Measurements from ENCODE around the gene METRN.

Gene METRN

GRCh38 chr16:714558-715476 lies at the start of gene METRN:
Gene METRN, plus strand, starts transcription at chr16:715118. Its CDS starts 172 bp downstream, at chr16:715290.
- DNase-seq: peak; percentile 32

DNA sequence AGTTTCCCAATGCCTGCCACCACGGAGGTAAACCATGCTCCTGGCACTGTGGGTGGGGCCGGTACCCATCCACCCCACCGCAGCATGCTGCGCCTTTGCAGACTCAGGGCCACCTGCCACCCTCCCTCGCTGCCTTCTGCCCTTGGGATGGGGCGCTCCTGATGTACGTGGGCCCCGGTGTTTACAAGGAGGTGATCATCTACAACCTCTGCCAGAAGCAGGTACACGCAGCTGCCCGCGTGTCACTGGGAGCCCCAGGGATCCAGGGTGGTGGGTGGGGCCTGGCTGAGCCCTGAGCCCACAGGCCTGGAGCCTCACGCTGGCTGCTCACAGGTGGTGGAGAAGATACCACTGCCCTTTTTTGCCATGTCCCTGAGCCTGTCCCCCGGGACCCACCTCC lies 48.3 kb upstream of the METRN start:
- no peak for DNase-seq

GRCh38 chr16:667113-667779 lies 47.7 kb upstream of the METRN start:
- DNase-seq: no peak

- peak; percentile 41 for DNase-seq
These were observed 47.0 kb upstream of the METRN start, which contains the start of gene RHOT2 for GRCh38 chr16:667780-668518. Gene RHOT2, plus strand, starts transcription at chr16:668132. Its CDS starts 68 bp downstream, at chr16:668200.

DNA sequence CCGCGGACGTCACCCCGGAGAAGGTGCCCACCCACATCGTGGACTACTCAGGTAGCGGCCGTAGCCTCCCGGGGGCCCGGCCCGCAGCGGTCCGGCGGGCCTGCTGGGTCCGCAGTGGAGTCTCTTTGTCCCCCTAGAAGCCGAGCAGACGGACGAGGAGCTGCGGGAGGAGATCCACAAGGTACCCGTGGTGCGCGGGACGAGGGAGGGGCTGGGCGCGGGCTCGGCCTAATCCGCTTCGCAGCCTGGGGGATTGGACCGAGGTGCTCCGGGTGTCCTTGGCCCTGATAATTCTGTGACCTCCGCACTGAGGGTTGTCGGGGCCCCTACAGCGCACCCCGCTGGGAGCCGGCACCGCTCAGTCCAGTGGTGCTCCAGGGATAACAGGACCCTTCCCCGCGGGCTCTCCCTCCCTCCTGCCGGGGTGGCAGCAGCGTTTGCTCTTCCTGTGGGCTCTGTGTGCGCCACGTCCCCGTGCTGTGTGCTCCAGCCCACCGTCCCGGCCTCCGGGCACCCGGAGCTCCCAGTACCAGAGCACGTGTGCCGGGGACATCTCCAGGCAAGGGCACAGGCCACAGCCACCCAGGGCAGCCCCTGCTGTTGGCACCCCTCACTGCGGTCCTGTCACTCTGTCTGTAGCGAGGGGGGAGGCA lies 46.3 kb upstream of the METRN start:
- DNase-seq: no peak

DNA sequence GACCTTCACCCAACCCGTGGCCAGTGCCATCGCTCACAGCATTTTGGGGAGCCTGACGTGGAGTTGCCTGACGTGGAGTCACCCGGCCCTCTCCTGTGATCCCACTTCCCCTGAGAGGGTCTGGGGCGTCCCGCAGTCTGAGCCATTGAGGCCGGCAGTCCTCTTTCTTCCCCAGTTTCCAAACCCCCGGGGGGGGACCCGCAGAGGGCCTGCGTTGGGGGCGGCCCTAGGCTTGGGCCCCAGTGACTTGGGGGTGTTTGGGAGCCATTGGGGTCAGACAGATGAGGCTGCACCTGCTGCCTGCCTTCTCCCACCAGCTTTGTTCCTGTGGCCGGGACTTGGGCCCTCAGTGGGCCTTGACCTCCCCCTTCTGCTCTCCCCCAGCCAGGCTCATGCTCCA lies 45.3 kb upstream of the METRN start:
- DNase-seq: no peak

DNA sequence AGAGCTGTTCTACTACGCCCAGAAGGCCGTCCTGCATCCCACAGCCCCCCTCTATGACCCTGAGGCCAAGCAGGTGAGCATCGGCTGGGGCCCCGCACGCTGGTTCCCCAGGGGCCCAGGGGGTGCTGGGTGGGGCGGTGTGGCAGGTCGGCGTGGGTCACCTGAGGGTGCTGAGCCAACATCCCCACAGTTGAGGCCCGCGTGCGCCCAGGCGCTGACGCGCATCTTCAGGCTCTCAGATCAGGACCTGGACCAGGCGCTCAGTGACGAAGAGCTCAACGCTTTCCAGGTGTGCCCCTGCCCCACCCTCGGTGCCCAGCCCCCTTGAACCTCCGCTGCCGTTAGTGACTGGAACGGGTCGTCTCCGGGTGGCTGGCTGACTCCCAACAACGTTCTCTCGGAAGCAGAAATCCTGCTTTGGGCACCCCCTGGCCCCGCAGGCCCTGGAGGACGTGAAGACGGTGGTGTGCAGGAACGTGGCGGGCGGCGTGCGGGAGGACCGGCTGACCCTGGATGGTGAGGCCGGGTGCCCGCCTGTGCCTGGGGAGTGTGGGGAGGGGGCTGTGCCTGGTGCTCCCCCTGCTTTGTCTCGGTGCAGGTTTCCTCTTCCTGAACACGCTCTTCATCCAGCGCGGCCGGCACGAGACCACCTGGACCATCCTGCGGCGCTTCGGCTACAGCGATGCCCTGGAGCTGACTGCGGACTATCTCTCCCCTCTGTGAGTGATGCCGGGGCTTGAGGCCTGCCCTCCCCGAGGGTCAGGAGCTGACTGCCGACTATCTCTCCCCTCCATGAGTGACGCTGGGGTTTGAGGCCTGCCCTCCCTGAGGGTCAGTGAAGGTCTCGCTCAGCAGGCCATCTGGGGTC lies 44.2 kb upstream of the METRN start:
- DNase-seq: no peak

GRCh38 chr16:671353-672131 lies 43.4 kb upstream of the METRN start:
- DNase-seq: no peak

DNA sequence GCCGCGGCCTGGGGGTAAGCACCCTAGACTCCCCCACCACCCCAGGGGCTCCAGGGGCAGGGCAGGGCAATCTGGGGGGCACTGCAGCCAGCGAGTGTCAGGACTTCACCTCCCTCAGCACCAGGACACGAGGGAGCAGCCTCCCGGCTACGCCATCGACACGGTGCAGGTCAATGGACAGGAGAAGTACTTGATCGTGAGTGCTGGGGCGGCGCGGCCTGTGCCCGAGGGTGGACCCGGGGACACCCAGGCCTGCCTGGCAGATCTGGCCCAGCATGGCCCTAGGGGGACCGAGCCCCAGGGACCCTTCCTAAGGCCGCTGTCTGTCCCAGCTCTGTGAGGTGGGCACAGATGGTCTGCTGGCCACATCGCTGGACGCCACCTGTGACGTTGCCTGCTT lies 42.5 kb upstream of the METRN start:
- no peak for DNase-seq

- DNase-seq: no peak
These were observed 42.1 kb upstream of the METRN start for GRCh38 chr16:672851-673250.

- no peak for DNase-seq
These were observed 41.4 kb upstream of the METRN start for GRCh38 chr16:673399-673991.

DNA sequence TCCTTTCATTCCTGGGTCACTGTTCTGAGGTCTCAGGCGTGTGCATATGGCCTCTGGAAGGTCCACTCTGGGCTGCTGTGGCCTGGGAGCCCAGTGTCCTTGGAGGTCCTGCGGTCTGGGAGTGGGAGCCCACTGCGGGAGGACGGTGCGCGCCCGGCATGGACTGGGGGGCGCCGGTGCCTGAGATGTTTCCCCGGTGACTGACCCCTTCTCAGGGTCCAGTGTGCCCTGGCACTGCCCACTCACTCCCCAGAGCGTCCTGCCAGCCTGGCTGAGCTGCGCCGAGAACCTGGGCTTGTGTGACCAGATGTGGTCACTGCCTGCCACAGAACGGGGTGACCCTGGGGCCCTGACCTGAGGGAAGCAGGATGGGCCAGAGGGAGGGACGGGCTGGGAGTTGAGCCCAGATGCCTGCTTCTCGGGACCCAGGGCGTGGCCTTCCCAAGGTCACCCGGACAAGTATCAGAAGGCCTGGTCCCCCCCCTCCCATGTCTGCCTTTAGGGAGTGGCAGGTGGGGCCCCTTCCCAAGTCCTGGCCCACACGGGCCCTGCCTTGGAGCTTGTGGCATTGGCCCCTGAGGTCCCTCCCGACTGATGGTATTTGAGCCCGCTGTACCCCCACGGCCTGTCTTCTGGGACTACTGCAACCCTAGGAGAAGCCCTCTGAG lies 40.6 kb upstream of the METRN start:
- no peak for DNase-seq

DNA sequence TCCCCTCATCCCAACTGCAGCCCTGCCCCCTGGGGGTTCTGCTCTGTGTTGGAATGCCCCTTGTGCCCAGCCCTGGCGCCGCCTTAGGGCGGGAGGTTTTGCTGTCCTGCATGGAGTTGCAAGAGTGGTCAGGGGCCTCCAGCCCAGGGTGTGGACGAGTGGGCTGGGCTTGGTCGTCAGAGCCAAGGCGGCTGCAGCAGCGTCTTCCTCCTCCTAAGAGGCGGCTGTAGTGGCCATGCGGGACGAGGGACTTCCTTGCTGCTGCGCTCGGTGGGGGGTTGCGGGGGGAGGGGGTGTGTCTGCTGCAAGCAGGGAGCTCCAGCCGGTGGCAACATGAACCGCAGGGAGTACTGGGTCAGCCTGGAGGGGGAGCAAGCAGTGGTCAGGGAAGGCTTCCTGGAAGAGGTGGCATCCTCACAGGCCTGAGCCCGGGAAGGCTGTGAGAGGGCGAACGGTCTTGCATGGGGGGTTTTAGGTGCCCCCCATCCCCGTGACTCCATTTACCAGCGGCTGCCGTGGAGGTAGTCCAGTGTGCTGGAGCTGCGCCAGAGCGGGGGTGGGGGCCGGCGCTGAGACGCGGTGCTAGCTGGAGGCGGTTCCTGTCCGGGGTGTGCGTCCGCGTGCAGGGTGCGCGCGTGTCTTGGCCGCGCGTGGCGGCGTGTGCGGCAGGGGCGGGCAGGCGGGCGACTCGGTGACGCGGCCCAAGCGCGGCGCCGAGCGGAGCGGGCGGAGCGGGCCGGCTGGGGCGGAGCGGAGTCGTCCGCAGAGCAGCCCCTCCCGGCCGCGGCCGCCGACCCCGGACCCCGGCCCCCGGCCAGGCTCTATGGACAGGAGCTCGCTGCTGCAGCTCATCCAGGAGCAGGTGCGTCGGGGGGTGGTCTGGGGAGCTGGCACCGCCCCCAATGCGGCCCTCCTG lies 39.7 kb upstream of the METRN start, which contains the start of gene RHBDL1:
TSS of gene RHBDL1 (plus strand) at position 704 of the 916 bp plus-strand sequence. CDS start at position 824, 120 bp downstream.
- DNase-seq: no peak

- DNase-seq: no peak
These were observed 38.9 kb upstream of the METRN start for GRCh38 chr16:675884-676564.

- DNase-seq: no peak
These were observed 38.4 kb upstream of the METRN start for GRCh38 chr16:676565-676902.

GRCh38 chr16:676913-677312 lies 38.0 kb upstream of the METRN start:
- DNase-seq: peak; percentile 27

GRCh38 chr16:677316-678190 lies 37.4 kb upstream of the METRN start:
- DNase-seq: no peak

Measured in NCI-H748 treated with DMSO at 0.1 percent for 48 hours (cell line).